HG03521 (cell line): ENCODE measurements around the gene C2orf78.
"Not testable (repeated sequence)": the region's sequence is repeated elsewhere in the genome, so short reads cannot be mapped to it uniquely, and the experiment has no call there.

Source experiments
- ATAC-seq: cut with Tn5 transposase; IDR thresholded peaks from one replicate; pipeline ENCODE4 v1.9.1; 2021; ENCODE audit warnings: mild to moderate bottlenecking, moderate library complexity; ENCODE audit not compliant: unreplicated experiment

C2orf78 gene

GRCh38 chr2:73783883-73784282 is at the start of gene C2orf78:
Gene C2orf78 (plus strand): TSS chr2:73784183. CDS start chr2:73784310, 127 bp downstream.
- not testable (repeated sequence) for ATAC-seq

DNA sequence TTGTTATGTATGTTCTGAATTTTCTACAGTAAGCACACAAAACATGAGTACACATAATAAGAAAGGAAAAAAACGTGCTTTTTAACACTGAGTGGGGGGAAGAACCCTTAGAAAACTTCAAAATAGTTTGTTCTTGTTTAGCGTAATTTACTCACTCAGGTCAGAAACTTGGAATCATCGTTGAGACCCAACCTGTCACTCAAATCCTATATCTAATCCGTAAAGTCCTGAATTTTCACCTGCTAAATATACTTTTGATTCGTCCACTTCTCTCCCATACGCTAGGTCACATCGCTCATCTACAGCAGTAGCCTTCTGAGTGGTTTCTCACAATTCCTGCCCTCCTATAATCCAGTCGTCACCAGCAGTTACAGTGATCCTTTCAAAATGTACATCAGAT is 47.6 kb upstream of the C2orf78 start:
- peak; percentile 4 for ATAC-seq

- peak; percentile 92 for ATAC-seq
Observed at GRCh38 chr2:73736855-73737779, 46.9 kb upstream of the C2orf78 start, which contains the start of gene TPRKB. Gene TPRKB (minus strand): TSS chr2:73737345. CDS start chr2:73734569, 2,776 bp downstream.

GRCh38 chr2:73739101-73739500 is 44.9 kb upstream of the C2orf78 start:
- no peak for ATAC-seq

- no peak for ATAC-seq
Observed at GRCh38 chr2:73740767-73741166, 43.2 kb upstream of the C2orf78 start.

- no peak for ATAC-seq
Observed at GRCh38 chr2:73746015-73746876, 37.7 kb upstream of the C2orf78 start.

DNA sequence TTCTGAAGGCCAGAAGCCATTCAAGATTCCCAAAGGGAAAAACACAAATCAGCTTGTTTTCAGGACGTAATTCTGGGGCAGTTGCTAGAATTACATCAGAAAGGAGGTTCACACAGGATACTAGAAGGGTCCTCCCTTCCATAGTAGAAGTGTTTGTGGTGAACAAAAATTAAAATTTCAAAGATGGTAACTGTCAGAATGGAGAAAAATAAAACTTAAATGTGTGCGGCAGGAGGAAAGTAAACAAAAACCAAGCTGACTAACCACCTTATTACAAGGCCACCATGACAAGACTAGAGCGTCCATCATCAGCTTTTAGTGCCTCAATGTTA is 37.1 kb upstream of the C2orf78 start:
- no peak for ATAC-seq

DNA sequence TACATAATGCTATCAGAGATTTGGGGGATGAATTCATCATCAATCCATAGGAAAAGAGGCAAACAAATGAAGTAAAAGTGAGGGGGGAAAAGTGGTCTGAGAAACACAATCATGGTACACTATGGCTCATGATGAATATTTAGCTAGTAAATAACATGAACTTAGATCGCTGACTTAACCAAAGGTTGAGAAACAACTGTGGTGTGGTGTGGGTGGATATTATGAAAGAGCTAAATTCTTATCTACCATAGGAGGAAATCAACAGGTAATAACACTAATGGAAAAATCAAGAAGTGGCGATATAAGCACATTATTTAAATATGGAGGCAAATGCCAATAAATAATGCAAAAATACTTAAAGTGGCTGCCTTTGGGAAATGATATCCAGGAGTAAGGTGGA is 34.7 kb upstream of the C2orf78 start:
- ATAC-seq = no peak

DNA sequence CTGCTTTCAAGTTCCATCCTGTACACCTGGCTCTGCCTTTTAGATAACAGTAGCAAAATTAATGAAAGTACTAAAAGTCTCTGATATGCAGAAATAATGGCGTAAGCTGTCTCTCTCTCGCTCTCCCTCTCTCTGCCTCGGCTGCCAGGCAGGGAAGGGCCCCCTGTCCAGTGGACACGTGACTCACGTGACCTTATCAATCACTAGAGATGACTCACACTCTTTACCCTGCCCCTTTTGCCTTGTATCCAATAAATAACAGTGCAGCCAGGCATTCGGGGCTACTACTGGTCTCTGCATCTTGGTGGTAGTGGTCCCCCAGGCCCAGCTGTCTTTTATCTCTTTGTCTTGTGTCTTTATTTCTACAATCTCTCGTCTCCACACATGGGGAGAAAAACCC is 29.7 kb upstream of the C2orf78 start:
- ATAC-seq = not testable (repeated sequence)

DNA sequence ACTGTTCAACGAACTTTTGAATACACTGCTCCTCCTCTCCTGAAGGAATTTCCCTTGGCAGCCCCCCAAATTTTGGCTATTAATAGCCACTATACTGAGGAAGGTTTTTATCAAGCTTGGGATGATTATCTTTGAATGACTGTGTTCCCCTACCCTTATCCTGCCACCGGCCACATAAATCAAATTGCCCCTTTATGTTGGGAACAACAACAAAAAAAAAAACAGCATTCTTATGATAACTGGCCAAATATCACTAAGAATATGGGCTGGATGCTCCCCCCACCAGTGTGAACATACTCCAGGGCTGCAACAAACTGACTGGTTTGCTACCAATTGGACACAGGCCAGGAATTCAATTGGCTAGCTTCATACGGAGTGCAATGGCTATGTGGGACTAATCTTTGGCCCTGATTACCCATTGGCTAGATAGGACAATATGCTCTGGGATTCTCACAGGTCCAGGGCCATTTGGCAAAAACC is 24.7 kb upstream of the C2orf78 start:
- no peak for ATAC-seq

DNA sequence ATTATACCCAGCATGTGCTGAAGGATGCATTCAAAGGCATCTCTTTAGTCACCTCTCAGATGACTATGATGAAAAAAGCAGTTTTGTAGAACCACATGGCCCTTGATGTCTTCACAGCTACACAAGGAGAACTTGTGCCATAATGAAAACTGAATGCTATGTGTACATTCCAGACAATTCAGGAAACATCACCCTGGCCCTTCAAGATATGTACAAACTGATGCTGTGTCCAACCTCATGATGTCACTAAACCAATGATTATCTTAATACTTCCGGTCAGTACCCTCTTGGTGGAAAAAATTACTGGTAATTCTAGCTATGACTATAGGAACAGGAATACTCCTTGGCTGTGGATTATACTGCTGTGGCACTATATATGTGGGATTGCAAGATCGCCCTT is 24.1 kb upstream of the C2orf78 start:
- ATAC-seq = no peak

GRCh38 chr2:73762571-73762970 is 21.4 kb upstream of the C2orf78 start:
- ATAC-seq = no peak

GRCh38 chr2:73764945-73765344 is 19.0 kb upstream of the C2orf78 start:
- ATAC-seq = no peak

- no peak for ATAC-seq
Observed at GRCh38 chr2:73766349-73766748, 17.6 kb upstream of the C2orf78 start.

- no peak for ATAC-seq
Observed at GRCh38 chr2:73766994-73767393, 17.0 kb upstream of the C2orf78 start.

DNA sequence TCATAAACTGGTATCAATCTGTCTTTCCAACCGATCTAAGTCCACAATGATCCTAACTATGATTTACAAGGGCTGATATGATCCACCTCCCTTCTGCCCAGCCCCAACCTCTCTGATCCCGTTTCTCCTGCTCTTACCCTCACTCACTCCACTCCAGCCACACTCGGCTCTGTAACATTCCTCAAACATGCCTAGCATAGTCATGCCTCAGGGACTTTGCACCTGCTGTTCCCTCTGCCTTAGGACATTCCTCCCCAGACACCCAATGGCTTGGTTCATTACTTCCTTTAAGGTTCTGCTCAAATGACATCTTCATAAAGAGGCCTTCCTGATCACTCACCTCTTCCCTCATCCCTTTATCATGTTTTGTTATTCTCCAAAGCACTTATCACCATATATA is 13.3 kb upstream of the C2orf78 start:
- ATAC-seq = no peak

GRCh38 chr2:73772819-73773218 is 11.2 kb upstream of the C2orf78 start:
- ATAC-seq = no peak

DNA sequence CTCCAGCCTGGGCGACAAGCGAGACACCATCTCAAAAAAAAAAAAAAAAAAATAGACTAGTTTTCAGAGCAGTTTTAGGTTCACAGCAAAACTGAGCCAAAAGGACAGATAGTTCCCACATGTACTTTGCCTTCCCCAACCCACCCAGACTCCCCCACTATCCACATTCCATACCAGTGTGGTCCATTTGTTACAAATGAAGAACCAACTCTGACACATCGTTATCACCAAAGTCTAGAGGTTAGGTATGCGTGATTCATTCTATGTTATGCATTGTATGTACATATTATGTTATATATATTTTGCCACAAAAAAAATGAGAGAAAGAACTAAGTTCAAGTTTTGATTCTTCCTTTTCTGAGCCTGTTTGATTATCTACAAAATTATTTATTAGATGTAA is 7.6 kb upstream of the C2orf78 start:
- no peak for ATAC-seq

GRCh38 chr2:73776869-73777519 is 7.0 kb upstream of the C2orf78 start:
- no peak for ATAC-seq

GRCh38 chr2:73778867-73779466 is 5.0 kb upstream of the C2orf78 start:
- ATAC-seq = not testable (repeated sequence)
